Measurements from ENCODE around the gene TJP2. TPM values are rescaled to one million over a fixed set of nuclear protein-coding genes. Genes with fewer than 3 reads are reported as not detected.

The TJP2 gene
- total RNA-seq, 1 donor from 2014 or later, result 39.6 TPM

- Histone ChIP-seq H3K27me3 (ENCODE audit: insufficient read depth, low read length) (no peaks in the 10 kb centered on the region), H2AFZ (ENCODE audit: low read depth, low read length) (no peak overlapping the region), H3K9me3 (ENCODE audit: insufficient read depth, low read depth, low read length) (no peaks in the 10 kb centered on the region), H3K4me1 (ENCODE audit: insufficient read depth, low read length) (no peaks in the 10 kb centered on the region), H3K79me2 (ENCODE audit: insufficient read depth, low read length) (peaks cover 20% of the 10 kb centered on the region), H3K4me2 (ENCODE audit: low read length) (no peak overlapping the region), H3K36me3 (ENCODE audit: insufficient read depth, low read length) (no peaks in the 10 kb centered on the region), H4K20me1 (ENCODE audit: insufficient read depth, low read length) (peaks cover 11% of the 10 kb centered on the region), H3K27ac (ENCODE audit: low read depth, low read length) (no peak overlapping the region), H3K4me3 (ENCODE audit: insufficient read depth, low read depth, low read length) (no peak overlapping the region), H3K9ac (ENCODE audit: low read length) (no peak overlapping the region)
- H3K27ac Mint-ChIP-seq (ENCODE audit: unreplicated experiment), result no peak overlapping the region
- no peaks in the 10 kb centered on the region for H3K9me3 Mint-ChIP-seq (ENCODE audit: unreplicated experiment)
- no peak overlapping the region for H3K4me3 Mint-ChIP-seq (ENCODE audit: unreplicated experiment)
- peaks cover 1% of the 10 kb centered on the region for H3K36me3 Mint-ChIP-seq (ENCODE audit: low read depth, unreplicated experiment)
- FAIRE-seq, result no peak
- TF ChIP-seq EZH2 (IDR thresholded peaks at IDR 0.05; ENCODE audit: insufficient read depth, low read length) (no peak), CTCF (IDR thresholded peaks at IDR 0.05; ENCODE audit: insufficient read depth, low read depth, low read length) (no peak)
- no peaks in the 10 kb centered on the region for H3K27me3 Mint-ChIP-seq (ENCODE audit: low read depth, unreplicated experiment)
- H3K4me1 Mint-ChIP-seq (ENCODE audit: low read depth, unreplicated experiment), result no peaks in the 10 kb centered on the region
- no peak for DNase-seq (ENCODE audit: low read depth)
These were observed 37.5 kb downstream of the TJP2 start for GRCh38 chr9:69211424-69212036.

GRCh38 chr9:69213647-69214046 is 39.6 kb downstream of the TJP2 start:
- FAIRE-seq (no peak), DNase-seq (ENCODE audit: low read depth) (no peak)
- Mint-ChIP-seq H3K4me3 (ENCODE audit: unreplicated experiment) (no peak overlapping the region), H3K36me3 (ENCODE audit: low read depth, unreplicated experiment) (peaks cover 2% of the 10 kb centered on the region), H3K9me3 (ENCODE audit: unreplicated experiment) (no peaks in the 10 kb centered on the region), H3K27me3 (ENCODE audit: low read depth, unreplicated experiment) (no peaks in the 10 kb centered on the region), H3K4me1 (ENCODE audit: low read depth, unreplicated experiment) (no peaks in the 10 kb centered on the region), H3K27ac (ENCODE audit: unreplicated experiment) (no peak overlapping the region)
- Histone ChIP-seq H3K36me3 (ENCODE audit: insufficient read depth, low read length) (peaks cover 4% of the 10 kb centered on the region), H2AFZ (ENCODE audit: low read depth, low read length) (no peak overlapping the region), H4K20me1 (ENCODE audit: insufficient read depth, low read length) (no peaks in the 10 kb centered on the region), H3K4me1 (ENCODE audit: insufficient read depth, low read length) (no peaks in the 10 kb centered on the region), H3K27ac (ENCODE audit: low read depth, low read length) (no peak overlapping the region), H3K79me2 (ENCODE audit: insufficient read depth, low read length) (peaks cover 3% of the 10 kb centered on the region), H3K4me3 (ENCODE audit: insufficient read depth, low read depth, low read length) (no peak overlapping the region), H3K4me2 (ENCODE audit: low read length) (no peak overlapping the region), H3K9ac (ENCODE audit: low read length) (no peak overlapping the region), H3K9me3 (ENCODE audit: insufficient read depth, low read depth, low read length) (no peaks in the 10 kb centered on the region), H3K27me3 (ENCODE audit: insufficient read depth, low read length) (no peaks in the 10 kb centered on the region)
- TF ChIP-seq CTCF (IDR thresholded peaks at IDR 0.05; ENCODE audit: insufficient read depth, low read depth, low read length) (no peak), EZH2 (IDR thresholded peaks at IDR 0.05; ENCODE audit: insufficient read depth, low read length) (no peak)

GRCh38 chr9:69214939-69215338 is 40.9 kb downstream of the TJP2 start:
- no peaks in the 10 kb centered on the region for H4K20me1 ChIP-seq (ENCODE audit: insufficient read depth, low read length)
- H3K4me1 ChIP-seq (ENCODE audit: insufficient read depth, low read length), result no peaks in the 10 kb centered on the region
- H3K9me3 ChIP-seq (ENCODE audit: insufficient read depth, low read depth, low read length), result no peaks in the 10 kb centered on the region
- no peaks in the 10 kb centered on the region for H3K9me3 Mint-ChIP-seq (ENCODE audit: unreplicated experiment)
- no peaks in the 10 kb centered on the region for H3K27me3 ChIP-seq (ENCODE audit: insufficient read depth, low read length)
- no peak overlapping the region for H3K4me3 Mint-ChIP-seq (ENCODE audit: unreplicated experiment)
- H3K4me3 ChIP-seq (ENCODE audit: insufficient read depth, low read depth, low read length), result no peak overlapping the region
- H2AFZ ChIP-seq (ENCODE audit: low read depth, low read length), result no peak overlapping the region
- H3K4me1 Mint-ChIP-seq (ENCODE audit: low read depth, unreplicated experiment), result no peaks in the 10 kb centered on the region
- H3K27ac ChIP-seq (ENCODE audit: low read depth, low read length), result no peak overlapping the region
- no peaks in the 10 kb centered on the region for H3K79me2 ChIP-seq (ENCODE audit: insufficient read depth, low read length)
- TF ChIP-seq EZH2 (IDR thresholded peaks at IDR 0.05; ENCODE audit: insufficient read depth, low read length), result no peak
- TF ChIP-seq CTCF (IDR thresholded peaks at IDR 0.05; ENCODE audit: insufficient read depth, low read depth, low read length), result no peak
- H3K27ac Mint-ChIP-seq (ENCODE audit: unreplicated experiment), result no peak overlapping the region
- no peak overlapping the region for H3K9ac ChIP-seq (ENCODE audit: low read length)
- peaks cover 4% of the 10 kb centered on the region for H3K36me3 ChIP-seq (ENCODE audit: insufficient read depth, low read length)
- H3K4me2 ChIP-seq (ENCODE audit: low read length), result no peak overlapping the region
- DNase-seq (ENCODE audit: low read depth) (no peak), FAIRE-seq (no peak)
- peaks cover 3% of the 10 kb centered on the region for H3K36me3 Mint-ChIP-seq (ENCODE audit: low read depth, unreplicated experiment)
- no peaks in the 10 kb centered on the region for H3K27me3 Mint-ChIP-seq (ENCODE audit: low read depth, unreplicated experiment)
